HG03469 (cell line): ENCODE data around the gene KIFAP3.
"Not testable (repeated sequence)": the region's sequence is repeated elsewhere in the genome, so short reads cannot be mapped to it uniquely, and the experiment has no call there.

Source experiments
- ATAC-seq: cut with Tn5 transposase; IDR thresholded peaks from one replicate; pipeline ENCODE4 v1.9.1; 2021; ENCODE audit warnings: mild to moderate bottlenecking, moderate library complexity, moderate number of reproducible peaks; ENCODE audit not compliant: unreplicated experiment

KIFAP3 gene

DNA sequence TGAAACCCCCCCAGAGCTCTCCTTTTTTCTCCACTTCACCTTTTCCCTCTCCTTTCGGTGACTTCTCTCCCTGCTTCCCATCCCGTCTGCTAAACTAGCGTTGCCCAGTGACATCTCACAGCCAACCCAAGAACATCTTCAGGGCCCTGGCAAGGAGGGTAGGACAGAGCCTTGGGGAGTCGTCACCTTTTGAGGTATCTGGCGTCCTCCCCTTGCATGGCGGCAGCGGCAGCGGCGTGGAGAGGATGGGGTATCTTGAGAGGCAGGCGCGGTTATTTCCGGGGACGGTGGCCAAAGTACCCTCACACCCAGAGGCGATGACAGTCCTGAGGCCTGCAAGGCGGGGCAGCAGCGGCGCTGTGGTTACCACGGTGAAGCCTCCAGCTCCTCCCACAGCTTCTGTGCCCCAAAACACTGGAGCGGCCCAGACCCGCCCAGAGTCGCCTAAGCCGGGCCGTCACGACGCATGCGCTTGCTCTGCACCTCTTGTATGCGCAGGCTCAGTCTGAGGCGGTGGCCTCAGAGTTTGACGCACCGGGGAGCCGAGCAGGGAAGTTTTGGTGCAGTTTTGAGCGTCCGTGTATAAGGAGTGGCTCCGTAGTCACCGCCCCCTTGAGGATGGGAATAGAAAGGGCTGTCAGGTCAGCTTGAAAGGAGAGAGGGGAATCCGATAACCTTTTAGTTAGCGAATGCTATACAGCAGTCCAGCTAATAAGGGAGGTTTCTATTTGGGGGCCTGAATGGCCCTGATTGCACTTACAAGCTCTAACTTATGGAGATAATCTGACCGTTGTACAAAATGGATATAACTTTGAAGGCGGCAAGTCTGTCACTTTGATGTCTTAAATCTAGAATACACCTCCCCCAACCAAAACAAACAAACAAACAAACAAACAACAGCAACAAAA, at the start of gene KIFAP3:
KIFAP3 (minus strand) TSS at position 446 of the 908 bp plus-strand sequence; CDS start at position 218, 228 bp downstream.
- peak; percentile 94 for ATAC-seq

DNA sequence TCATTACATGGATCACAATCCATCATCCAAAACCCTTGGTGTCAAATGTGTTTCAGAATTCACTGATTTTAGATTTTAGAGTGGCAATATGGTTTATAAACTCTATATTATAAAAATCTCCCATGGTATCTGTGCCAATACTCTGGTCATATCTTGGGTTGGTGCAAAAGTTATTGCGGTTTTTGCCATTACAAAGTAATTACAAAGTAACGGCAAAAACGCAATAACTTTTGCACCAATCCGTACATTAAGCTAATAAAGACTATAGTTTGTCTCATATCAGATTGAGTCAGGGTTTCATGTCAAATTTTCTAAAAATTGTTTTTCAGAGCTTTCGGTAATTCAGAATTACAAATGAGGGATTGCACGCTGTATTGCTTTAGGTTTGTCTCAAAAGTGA, 47.9 kb upstream of the KIFAP3 start:
- ATAC-seq = no peak

DNA sequence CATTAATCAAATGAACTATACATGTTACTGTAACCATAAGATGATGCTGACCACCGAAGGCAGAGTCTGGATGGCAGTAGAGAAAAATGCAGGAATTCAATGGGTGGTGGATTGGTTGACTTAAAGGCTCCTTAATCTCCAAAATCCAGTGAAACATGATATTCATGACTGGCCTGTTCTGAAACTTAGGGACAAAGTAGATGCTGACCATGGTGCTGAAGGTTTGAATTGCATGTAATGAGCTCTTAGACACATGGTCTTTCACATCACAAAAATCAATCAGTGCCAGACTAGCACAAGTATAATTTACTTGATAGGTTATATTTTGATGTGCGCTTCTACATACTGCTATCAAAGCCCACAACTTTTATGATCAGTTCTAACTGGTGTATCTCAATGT, 40.4 kb upstream of the KIFAP3 start:
- no peak for ATAC-seq

DNA sequence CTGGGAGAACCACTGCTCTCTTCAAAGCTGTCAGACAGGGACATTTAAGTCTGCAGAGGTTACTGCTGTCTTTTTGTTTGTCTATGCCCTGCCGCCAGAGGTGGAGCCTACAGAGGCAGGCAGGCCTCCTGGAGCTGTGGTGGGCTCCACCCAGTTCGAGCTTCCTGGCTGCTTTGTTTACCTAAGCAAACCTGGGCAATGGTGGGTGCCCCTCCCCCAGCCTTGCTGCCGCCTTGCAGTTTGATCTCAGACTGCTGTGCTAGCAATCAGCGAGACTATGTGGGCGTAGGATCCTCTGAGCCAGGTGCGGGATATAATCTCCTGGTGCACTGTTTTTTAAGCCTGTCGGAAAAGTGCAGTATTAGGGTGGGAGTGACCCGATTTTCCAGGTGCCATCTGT, 38.6 kb upstream of the KIFAP3 start:
- not testable (repeated sequence) for ATAC-seq

DNA sequence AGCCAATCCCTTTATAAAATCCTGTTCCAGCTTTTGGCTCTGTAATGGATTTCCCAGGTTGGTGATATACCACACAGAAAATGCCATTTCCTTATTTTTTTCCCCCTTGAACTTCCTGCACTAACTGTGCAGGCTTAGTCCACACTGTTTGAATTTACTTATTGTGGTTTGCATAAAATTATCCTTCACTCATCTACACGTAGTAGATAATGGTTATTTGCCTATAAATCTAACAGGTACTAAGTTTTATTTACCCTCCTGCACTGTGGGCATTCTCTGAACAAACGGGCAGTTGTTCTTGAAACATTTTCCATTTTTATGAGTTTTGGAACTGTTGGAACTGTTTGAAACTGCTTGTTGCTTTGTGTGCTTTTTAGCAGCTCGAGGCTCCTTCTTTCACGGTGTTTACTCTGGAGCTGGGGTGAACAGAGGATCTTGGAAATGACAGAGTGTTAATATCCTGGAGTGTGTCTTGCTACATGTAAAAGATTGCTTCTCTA, 23.0 kb upstream of the KIFAP3 start:
- no peak for ATAC-seq

DNA sequence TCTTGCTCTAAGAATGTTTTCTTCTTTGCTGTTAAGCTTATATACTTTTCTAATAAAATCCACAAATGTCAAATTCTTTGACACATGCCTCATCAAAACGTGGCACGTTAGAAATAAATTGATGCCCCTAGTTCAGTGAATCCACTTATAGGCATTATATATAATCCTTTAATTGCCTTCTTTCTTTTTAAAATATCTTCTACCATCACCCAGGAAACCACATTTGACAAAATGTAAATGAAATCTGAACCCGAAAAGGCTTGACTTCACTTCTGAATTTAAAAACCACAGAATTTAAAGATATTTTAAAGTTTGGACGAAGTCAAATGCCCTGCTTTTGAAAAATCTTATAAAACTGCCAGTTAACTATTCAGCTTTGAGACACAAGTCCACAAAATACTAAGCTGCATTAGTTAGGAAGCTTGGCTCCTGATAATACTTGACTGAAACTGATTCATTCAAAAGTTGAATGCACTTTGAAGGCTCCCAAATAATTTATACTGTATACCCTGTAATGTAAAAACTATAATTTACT, 22.4 kb upstream of the KIFAP3 start:
- no peak for ATAC-seq

DNA sequence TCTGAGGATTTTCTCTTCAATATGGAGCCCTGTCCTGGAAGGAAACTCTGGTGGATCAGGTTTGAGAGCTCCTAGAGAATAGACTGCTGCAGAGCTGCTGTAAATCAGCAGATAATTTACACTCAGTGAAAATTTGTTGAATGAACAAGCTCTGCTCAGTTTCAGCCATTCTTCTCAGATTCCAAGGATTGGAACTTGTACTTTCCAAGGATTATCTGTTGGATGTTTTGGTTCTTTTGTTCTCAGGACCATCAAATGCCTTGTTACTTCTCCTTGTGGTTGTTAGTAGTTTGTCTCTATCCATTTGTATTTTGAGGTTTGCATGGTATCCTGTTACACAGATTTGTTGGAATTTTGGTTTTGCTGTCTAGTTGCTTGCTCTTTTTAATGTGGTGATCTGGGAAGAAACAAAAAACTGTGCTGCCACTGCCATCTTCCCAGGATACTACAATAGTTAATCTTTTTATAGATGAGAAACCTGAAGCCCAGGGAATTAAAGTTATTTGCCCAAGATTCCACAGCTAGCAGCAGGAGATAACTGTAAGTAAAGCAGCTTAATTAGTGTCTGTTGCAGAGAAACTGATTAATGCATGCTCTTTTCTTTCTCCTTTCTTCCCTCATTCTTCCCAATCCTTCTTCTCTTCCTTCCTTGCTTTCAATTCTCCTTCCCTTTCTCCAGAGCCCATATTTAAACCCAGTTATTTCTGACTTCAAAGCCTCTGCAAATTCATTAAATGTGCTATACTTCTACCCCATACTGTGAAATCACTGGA, 21.7 kb upstream of the KIFAP3 start:
- ATAC-seq = no peak

DNA sequence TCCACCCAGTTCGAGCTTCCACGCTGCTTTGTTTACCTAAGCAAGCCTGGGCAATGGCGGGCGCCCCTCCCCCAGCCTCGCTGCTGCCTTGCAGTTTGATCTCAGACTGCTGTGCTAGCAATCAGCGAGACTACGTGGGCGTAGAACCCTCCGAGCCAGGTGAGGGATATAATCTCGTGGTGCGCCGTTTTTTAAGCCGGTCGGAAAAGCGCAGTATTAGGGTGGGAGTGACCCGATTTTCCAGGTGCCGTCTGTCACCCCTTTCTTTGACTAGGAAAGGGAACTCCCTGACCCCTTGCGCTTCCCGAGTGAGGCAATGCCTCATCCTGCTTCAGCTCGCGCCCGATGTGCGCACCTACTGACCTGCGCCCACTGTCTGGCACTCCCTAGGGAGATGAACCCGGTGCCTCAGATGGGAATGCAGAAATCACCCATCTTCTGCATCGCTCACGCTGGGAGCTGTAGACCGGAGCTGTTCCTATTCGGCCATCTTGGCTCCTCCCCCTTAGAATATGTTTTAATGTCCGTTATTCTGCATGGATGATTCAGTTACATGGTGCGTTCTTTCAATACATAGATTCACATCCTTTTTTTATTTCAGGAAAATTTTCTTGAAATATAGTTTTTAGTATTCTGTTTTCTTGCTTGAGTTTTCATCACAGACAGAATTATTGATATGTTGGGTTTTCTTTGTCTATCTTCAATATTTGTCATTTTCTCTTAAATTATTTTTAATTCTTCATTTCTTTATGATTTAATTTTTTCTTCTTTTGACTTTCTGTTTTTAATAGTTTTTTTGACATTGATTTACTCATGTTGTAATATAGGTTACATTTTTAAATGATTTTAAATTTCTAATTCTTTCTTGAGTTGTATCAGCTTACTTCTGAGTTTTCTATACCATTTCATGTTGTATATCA, 20.5 kb upstream of the KIFAP3 start:
- not testable (repeated sequence) for ATAC-seq

DNA sequence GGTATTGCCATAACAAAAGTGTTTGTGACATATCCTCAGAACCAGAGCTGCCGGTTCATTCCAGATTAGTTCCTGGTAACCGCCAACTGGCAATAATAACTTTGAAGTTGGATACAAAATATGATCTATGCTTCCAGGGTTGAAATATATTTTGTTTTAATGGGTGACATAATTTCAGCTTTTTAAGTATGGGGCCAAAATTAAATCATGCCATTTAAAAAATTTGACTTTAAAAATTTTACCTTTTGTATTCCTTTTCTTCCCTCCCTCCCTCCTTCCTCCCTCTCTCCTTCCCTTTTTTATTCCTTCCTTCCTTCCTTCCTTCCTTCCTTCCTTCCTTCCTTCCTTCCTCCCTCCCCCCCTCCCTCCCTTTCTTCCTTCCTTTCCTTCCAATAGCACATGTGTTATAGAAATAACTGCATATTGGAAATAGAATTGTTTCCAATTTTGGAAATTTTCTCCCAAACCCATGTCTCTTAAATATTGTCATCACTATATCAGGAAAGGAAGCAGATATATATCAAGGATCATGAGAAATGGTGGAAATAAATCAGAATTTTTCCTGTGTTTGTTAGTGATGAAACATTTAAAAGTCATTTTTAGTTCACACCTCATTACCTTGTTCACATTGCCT, 12.0 kb upstream of the KIFAP3 start:
- no peak for ATAC-seq

DNA sequence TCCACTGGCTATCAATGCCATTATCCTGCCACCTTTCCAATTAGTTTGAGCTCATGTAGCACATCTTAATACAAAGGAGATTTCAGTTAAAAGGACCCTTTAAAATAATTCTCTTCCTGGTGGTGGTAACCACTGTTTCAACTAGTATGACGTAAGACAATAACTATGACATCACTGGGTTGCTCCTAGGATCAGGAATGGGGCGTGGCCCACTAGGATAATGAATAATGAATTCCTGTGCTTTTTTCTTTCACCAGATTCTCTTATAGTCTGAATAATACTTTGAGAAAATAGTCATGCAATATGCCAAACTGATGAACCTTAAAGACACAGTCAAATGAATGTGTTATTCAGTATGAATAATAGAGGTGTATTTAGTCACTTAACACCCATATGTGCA, 10.6 kb upstream of the KIFAP3 start:
- ATAC-seq = no peak

DNA sequence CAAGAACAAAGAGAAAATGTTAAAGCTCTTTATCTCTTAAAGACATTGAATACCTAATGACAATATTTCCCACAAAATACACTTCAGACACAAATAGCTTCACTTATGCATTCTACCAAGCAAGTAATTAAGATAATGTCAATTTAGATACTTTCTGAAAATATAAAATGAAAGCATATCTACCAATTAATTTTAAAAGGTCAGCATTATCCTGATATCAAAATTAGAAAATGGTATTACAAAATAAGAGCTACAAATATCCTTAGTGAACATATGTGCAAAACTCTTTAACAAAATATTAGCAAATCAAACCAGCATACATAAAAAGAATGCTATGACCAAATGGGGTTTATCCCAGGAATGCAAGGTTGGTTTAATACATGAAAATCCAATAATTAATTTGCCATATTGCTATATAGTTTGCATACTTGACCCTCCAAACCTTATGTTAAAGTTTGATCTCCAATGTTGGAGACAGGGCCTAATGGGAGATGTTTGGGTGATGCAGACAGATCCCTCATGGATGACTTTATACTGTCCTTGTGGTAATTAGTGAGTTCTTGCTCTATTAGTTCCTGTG, 4.2 kb upstream of the KIFAP3 start:
- no peak for ATAC-seq

DNA sequence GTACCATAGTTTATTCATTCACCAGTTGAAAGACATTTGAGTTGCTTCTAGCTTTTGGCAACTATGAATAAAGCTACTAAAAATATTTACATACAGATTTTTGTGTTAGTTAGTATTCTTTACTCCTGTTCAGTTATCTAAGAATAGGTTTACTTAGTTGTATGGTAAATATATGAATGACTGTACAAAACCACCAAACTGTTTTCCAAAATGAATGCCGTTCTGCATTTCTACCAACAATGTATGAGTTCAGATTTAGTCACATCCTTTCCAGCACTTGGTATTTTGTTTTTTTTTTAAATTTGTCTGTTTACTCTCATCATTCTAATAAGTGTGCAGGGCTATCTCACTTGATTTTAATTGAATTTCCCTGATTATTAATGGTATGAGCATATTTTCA, 3.4 kb upstream of the KIFAP3 start:
- ATAC-seq = no peak

DNA sequence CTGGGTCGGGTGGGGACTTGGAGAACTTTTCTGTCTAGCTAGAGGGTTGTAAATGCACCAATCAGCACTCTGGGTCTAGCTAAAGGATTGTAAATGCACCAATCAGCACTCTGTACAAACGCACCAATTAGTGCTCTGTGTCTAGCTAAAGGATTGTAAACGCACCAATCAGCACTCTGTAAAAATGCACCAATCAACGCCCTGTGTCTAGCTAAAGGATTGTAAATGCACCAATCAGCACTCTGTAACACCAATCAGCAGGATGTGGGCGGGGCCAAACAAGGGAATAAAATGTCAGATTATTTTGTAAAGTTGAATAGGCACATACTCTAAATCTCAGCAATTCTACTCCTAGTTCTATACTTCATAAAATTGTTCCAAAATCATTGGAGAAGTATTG, 2.5 kb upstream of the KIFAP3 start:
- ATAC-seq = not testable (repeated sequence)

DNA sequence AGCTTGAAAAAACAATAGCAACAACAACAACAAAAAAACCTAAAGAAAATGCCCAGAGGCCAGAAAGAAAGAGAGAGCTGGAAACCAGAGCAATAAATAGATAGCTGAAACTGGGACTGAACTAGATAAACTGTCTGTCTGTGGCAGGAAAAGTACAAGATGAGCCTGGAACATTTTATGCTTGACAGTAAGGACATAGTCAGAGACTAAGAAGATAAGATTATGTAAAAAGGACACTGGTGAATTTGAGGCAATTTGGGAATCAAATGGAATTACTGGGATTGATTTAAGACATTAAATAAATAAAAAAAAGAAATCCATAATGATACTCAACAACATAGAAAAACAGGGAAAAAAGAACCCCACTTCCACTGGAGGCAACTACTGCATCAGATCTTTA, 1.7 kb upstream of the KIFAP3 start:
- ATAC-seq = no peak

DNA sequence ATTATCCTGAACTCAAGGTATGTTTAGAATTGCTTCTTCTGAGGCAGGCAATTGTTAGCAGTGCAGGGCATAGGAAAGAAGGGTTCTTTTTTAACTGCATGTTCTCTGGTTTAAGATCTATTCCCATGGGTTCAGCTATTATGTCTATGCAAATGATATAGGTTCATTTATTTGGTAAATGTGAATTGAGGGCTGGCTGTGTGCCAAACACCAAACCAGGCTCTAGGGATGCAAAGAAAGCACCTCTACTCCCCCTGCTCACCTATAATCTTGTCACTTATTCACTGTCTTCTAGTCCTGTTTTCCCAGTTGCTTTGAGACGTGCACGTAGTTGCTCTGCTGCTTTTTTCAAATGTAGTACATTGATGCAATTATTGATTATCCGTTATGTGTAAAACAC, 691 bp upstream of the KIFAP3 start:
- no peak for ATAC-seq

DNA sequence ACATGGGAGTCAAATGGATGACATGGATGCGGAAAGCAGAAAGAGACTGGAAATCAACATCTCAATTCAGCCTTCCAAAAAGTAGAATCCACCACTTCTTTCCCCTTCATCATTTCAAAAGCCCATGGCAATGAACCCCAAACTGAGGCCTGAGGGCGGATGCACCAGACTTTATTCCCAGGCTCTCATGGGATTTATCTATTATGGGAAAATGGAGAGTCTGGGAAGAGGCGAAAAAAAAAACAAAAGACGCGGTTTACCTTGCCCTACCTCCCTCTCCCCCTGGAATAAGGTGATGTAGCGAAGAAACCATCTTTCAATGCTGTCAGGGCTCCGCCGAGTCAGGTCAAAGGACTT, 624 bp downstream of the KIFAP3 start:
- no peak for ATAC-seq

DNA sequence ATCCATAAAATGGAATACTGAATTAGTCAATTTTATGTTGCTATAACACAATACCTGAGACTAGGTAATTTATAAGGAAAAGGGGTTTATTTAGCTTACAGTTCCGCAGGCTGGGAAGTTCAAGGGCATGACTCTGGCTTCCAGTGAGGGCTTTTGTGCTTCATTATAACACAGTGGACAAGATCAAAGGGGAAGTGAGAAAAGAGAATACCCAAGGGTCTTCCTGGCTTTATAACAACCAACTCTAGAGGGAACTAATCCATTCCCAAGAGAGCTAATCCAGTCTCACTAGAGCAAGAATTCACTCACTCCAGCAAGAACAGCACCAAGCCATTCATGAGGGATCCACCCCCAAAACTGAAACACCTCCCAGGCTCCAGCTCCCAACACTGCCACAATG, 3.1 kb downstream of the KIFAP3 start:
- ATAC-seq = no peak

DNA sequence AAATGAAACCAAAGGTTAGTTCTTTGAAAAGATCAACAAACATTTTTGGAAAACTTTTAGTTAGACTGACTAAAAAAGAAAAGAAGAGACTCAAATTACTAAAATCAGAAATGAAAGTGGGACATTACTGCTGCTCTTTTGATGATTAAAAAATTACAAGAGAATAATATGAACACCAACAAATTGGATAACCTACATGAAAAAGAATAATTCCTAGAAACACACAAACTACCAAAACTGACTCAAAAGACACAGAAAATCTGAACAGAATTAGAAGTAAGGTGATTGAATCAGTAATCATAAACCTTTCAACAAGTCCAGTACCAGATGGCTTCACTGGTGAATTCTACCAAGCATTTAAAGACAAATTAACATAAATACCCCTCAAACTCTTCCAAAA, 5.6 kb downstream of the KIFAP3 start:
- no peak for ATAC-seq

DNA sequence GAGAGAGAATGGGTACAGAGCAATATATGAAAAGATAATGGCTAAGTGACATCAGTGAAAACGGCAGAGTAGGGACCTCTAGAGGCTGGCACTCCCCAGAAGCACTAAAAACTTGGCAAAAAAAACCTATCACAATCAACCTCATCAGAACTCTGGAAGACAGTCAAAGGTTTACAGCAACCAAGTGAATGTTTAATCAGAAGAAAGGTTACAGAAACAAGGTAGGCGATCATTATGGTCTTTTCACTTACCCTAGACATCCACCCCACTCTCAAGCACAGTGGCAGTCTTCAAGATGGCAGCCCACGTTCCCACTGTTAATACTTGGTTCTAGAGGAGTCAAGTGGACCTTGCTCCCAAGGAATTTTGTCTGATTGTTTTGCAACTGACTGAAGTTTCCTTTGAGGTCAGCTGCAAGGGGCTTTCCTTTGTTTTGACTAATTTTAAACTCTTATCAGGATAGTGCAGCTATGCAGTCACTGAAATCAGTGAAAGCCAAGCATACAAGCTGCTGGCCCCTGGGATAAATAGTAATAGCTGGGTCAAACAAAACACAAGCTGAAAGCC, 7.2 kb downstream of the KIFAP3 start:
- ATAC-seq = no peak
